ENCODE measurements around the gene BRD1.

- no peak for TF ChIP-seq NFRKB (IDR thresholded peaks at IDR 0.05)
- no peak for TF ChIP-seq BHLHE40 (IDR thresholded peaks at IDR 0.05; ENCODE audit: borderline replicate concordance)
- TF ChIP-seq FOXA1 (IDR thresholded peaks at IDR 0.05), result no peak
- TF ChIP-seq ARNT (IDR thresholded peaks at IDR 0.05), result no peak
- TF ChIP-seq, protein P1, sequence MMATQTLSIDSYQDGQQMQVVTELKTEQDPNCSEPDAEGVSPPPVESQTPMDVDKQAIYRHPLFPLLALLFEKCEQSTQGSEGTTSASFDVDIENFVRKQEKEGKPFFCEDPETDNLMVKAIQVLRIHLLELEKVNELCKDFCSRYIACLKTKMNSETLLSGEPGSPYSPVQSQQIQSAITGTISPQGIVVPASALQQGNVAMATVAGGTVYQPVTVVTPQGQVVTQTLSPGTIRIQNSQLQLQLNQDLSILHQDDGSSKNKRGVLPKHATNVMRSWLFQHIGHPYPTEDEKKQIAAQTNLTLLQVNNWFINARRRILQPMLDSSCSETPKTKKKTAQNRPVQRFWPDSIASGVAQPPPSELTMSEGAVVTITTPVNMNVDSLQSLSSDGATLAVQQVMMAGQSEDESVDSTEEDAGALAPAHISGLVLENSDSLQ (IDR thresholded peaks at IDR 0.05), result no peak
- TF ChIP-seq ZNF384 (IDR thresholded peaks at IDR 0.05), result no peak
- TF ChIP-seq FOXM1 (IDR thresholded peaks at IDR 0.05; ENCODE audit: borderline replicate concordance), result no peak
- no peak for TF ChIP-seq LEF1 (IDR thresholded peaks at IDR 0.05; ENCODE audit: borderline replicate concordance)
- TF ChIP-seq TARDBP (IDR thresholded peaks at IDR 0.05), result no peak
- TF ChIP-seq SP1 (IDR thresholded peaks at IDR 0.05), result no peak
- TF ChIP-seq FOXK2 (IDR thresholded peaks at IDR 0.05), result no peak
- TF ChIP-seq HDGF (IDR thresholded peaks at IDR 0.05; ENCODE audit: borderline replicate concordance), result no peak
- no peak for TF ChIP-seq ELF4 (IDR thresholded peaks at IDR 0.05)
- no peak for TF ChIP-seq SUZ12 (IDR thresholded peaks at IDR 0.05)
These were observed 27.1 kb downstream of the BRD1 start for GRCh38 chr22:49800408-49801238.
